ENCODE results near the gene SORCS2. TPM values are rescaled to one million over a fixed set of nuclear protein-coding genes. Genes with fewer than 3 reads are reported as not detected.

SORCS2 gene
- total RNA-seq, 2 donors from 2014 or later = 1.0 to 4.4 TPM

- intact Hi-C loops (cut with DNase I) = no loop called here
- H3K4me3 ChIP-seq = no peak overlapping the region
- DNase-seq (ENCODE audit: low spot score) = no peak
- 38% methylated on average over 29 of the region's 29 CpGs for WGBS
- no peaks in the 10 kb centered on the region for H3K36me3 ChIP-seq
- H3K9me3 ChIP-seq = no peaks in the 10 kb centered on the region
- no peak overlapping the region for H3K27ac ChIP-seq
- no peaks in the 10 kb centered on the region for H3K4me1 ChIP-seq (replicated peaks)
- H3K27me3 ChIP-seq (replicated peaks; ENCODE audit: insufficient read depth) = peaks cover 3% of the 10 kb centered on the region
- TF ChIP-seq, protein P1, sequence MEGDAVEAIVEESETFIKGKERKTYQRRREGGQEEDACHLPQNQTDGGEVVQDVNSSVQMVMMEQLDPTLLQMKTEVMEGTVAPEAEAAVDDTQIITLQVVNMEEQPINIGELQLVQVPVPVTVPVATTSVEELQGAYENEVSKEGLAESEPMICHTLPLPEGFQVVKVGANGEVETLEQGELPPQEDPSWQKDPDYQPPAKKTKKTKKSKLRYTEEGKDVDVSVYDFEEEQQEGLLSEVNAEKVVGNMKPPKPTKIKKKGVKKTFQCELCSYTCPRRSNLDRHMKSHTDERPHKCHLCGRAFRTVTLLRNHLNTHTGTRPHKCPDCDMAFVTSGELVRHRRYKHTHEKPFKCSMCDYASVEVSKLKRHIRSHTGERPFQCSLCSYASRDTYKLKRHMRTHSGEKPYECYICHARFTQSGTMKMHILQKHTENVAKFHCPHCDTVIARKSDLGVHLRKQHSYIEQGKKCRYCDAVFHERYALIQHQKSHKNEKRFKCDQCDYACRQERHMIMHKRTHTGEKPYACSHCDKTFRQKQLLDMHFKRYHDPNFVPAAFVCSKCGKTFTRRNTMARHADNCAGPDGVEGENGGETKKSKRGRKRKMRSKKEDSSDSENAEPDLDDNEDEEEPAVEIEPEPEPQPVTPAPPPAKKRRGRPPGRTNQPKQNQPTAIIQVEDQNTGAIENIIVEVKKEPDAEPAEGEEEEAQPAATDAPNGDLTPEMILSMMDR (IDR thresholded peaks at IDR 0.05) = no peak
- no peak for TF ChIP-seq POLR2AphosphoS5 (IDR thresholded peaks at IDR 0.05)
- TF ChIP-seq POLR2A (IDR thresholded peaks at IDR 0.05) = no peak
Measured at GRCh38 chr4:7201420-7202305, 9.3 kb downstream of the SORCS2 start.

DNA sequence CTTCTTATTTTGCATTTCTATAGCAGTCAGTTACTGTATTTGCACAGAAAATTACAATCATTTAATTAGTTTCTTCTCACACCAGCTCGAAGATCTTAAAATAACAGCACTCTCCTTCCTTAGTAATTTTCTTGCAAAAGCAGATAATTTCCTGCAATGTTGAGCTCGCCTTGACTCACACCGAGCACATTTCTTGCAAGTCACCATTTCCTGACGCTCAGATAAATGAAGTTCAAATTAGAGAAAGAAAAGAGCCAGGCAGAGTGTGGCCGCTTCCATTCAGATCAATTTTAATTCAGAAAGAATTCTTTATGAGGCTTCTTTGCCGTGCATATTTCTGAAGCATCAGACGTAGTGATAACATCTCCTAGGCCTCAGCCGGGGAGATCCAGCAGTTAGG lies 10.1 kb downstream of the SORCS2 start:
- peaks cover 1% of the 10 kb centered on the region for H3K4me1 ChIP-seq (replicated peaks)
- H3K36me3 ChIP-seq = no peaks in the 10 kb centered on the region
- TF ChIP-seq POLR2AphosphoS5 (IDR thresholded peaks at IDR 0.05) = no peak
- H3K27ac ChIP-seq = no peak overlapping the region
- no peaks in the 10 kb centered on the region for H3K9me3 ChIP-seq
- DNase-seq (ENCODE audit: low spot score) = no peak
- H3K4me3 ChIP-seq = no peak overlapping the region
- H3K27me3 ChIP-seq (replicated peaks; ENCODE audit: insufficient read depth) = no peaks in the 10 kb centered on the region
- 71% methylated on average over 8 of the region's 8 CpGs for WGBS
- intact Hi-C loops (cut with DNase I) = no loop called here

DNA sequence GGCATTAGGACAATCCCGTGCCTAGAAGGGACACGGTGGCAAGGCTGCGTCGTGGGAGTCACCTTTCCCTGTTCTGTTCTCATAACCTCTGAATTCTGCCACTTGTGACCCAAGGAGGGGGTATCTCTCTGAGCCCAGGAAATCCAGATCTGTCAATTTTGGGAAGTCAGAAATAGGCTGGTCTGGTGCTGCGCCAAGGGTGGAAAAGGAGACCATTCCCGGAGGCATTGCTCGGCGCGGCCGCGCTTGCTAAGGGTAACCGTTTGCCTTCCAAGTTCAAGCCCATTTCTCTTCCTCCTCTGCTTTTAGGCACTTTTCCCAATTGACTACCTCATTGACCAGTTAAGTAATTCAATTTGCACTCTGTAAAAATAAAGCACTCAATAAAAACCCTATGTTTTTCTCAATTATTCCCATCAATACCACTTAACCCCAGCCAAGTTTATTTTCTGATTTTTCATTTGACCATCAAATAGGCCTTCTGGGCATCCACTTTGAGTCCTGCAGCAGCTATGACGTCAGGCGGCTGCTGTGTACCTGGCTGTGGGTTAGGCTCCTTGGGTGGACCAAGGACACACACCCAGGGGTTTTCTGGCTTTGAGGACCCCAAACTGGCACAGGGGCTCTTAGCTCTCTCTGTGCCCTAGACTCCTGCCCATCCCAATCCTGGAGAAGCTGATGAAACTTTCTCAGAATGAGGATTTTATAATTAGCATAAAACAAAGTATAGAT lies 12.5 kb downstream of the SORCS2 start:
- no peak overlapping the region for H3K4me3 ChIP-seq
- 88% methylated on average over 14 of the region's 14 CpGs for WGBS
- H3K9me3 ChIP-seq = no peaks in the 10 kb centered on the region
- H3K36me3 ChIP-seq = no peaks in the 10 kb centered on the region
- H3K27ac ChIP-seq = no peak overlapping the region
- DNase-seq (ENCODE audit: low spot score) = no peak
- H3K4me1 ChIP-seq (replicated peaks) = peaks cover 2% of the 10 kb centered on the region
- peaks cover 2% of the 10 kb centered on the region for H3K27me3 ChIP-seq (replicated peaks; ENCODE audit: insufficient read depth)
- intact Hi-C loops (cut with DNase I) = no loop called here
- TF ChIP-seq POLR2A (IDR thresholded peaks at IDR 0.05) = no peak
- no peak for TF ChIP-seq POLR2AphosphoS5 (IDR thresholded peaks at IDR 0.05)
- TF ChIP-seq, protein P1 (IDR thresholded peaks at IDR 0.05) = no peak

DNA sequence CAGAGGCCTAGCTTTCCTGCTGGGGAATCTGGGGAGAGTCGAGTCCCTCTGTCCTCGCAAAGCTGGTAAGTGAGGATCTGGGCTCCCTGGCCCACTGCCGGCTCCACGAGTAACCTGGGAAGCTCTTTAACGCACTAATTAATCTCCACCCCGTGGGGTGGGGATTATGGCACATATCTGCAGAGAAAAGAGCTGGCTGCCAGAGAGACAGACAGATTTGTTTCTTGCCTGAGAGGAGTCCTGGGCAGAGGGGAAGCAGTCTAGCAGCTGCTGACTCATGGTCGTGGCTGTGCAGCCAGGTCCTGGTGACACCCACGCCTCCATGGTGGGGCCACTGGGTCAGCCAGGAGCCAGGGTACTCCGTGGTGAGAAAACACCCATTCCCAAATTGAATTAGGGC lies 14.0 kb downstream of the SORCS2 start:
- intact Hi-C loops (cut with DNase I) = no loop called here
- WGBS = 35% methylated on average over 9 of the region's 9 CpGs
- peaks cover 2% of the 10 kb centered on the region for H3K4me1 ChIP-seq (replicated peaks)

More for the DNA sequence above, 14.0 kb downstream of the SORCS2 start:
- TF ChIP-seq POLR2A (IDR thresholded peaks at IDR 0.05) (no peak), POLR2AphosphoS5 (IDR thresholded peaks at IDR 0.05) (no peak)
- TF ChIP-seq, protein P1 (IDR thresholded peaks at IDR 0.05) = no peak
- Histone ChIP-seq H3K9me3 (no peaks in the 10 kb centered on the region), H3K4me3 (no peak overlapping the region), H3K36me3 (no peaks in the 10 kb centered on the region), H3K27ac (peak overlapping the region; percentile 3 to 48), H3K27me3 (replicated peaks; ENCODE audit: insufficient read depth) (peaks cover 2% of the 10 kb centered on the region)
- no peak for DNase-seq (ENCODE audit: low spot score)

Data from prostate gland (tissue), 2 donors.